Cardiac fibroblast (primary cell): ENCODE data around the gene GRK1.

Experiments
- DNase-seq, 2 donors: peaks; one replicate each; pipeline versions ENCODE4 v3.0.0 to v3.0.0-alpha.2; 2010; ENCODE audit warnings: low read depth in 2 of 2
- H3K4me3 ChIP-seq, 2 donors: replicated peaks in 1 of 2; 1 replicate in 1 of 2; 2 replicates in 1 of 2; pipeline ENCODE4 v1.5.1; 2011; ENCODE audit warnings: low read depth in 2 of 2, low read length in 2 of 2, mild to moderate bottlenecking in 2 of 2, moderate library complexity in 1 of 2
- CTCF ChIP-seq: IDR thresholded peaks from one replicate; pipeline ENCODE4 v1.5.1; 2011; ENCODE audit warnings: low read depth, mild to moderate bottlenecking, low read length, inconsistent platforms

Gene GRK1

GRCh38 chr13:113638173-113638746 lies 28.8 kb upstream of the GRK1 start:
- no peak overlapping the region for H3K4me3 ChIP-seq
- no peak for DNase-seq
- TF ChIP-seq CTCF, result no peak

- DNase-seq, result no peak
- H3K4me3 ChIP-seq, result no peak overlapping the region
- no peak for TF ChIP-seq CTCF
Observed at GRCh38 chr13:113638806-113639205, 28.2 kb upstream of the GRK1 start.

- no peak overlapping the region for H3K4me3 ChIP-seq
- DNase-seq, result no peak
- TF ChIP-seq CTCF, result no peak
Observed at GRCh38 chr13:113639616-113640262, 27.3 kb upstream of the GRK1 start.

GRCh38 chr13:113641426-113641825 lies 25.6 kb upstream of the GRK1 start:
- TF ChIP-seq CTCF, result no peak
- DNase-seq, result no peak
- H3K4me3 ChIP-seq, result no peak overlapping the region

- no peak for DNase-seq
- TF ChIP-seq CTCF, result no peak
- H3K4me3 ChIP-seq, result no peak overlapping the region
Observed at GRCh38 chr13:113642563-113642962, 24.5 kb upstream of the GRK1 start.

GRCh38 chr13:113643593-113643992 lies 23.4 kb upstream of the GRK1 start:
- DNase-seq, result no peak
- no peak overlapping the region for H3K4me3 ChIP-seq
- TF ChIP-seq CTCF, result no peak

GRCh38 chr13:113644800-113645199 lies 22.2 kb upstream of the GRK1 start:
- H3K4me3 ChIP-seq, result no peak overlapping the region
- no peak for DNase-seq
- no peak for TF ChIP-seq CTCF
